Liver (tissue), 9 donors: ENCODE results near the gene SPTBN4. TPM values are rescaled to one million over a fixed set of nuclear protein-coding genes. Genes with fewer than 3 reads are reported as not detected.
"Not testable (repeated sequence)": the region's sequence is repeated elsewhere in the genome, so short reads cannot be mapped to it uniquely, and the experiment has no call there.

Experiments
- DNase-seq: peaks from one replicate; pipeline ENCODE4 v3.0.0-alpha.2; 2017; ENCODE audit warnings: low spot score
- H3K27ac ChIP-seq, 2 donors: one replicate each; pipeline ENCODE4 v1.7.0; 2013; ENCODE audit warnings: inconsistent platforms in 2 of 2, low read length in 2 of 2, control low read depth in 1 of 2, low read depth in 1 of 2, mild to moderate bottlenecking in 1 of 2
- H3K27me3 ChIP-seq, 4 donors: one replicate each; pipeline versions ENCODE4 v1.6.1 to v1.7.0; 2013; ENCODE audit warnings: low read length in 3 of 4, inconsistent platforms in 1 of 4, mild to moderate bottlenecking in 1 of 4, moderate library complexity in 1 of 4; ENCODE audit not compliant: control insufficient read depth in 4 of 4, insufficient read depth in 4 of 4
- H3K36me3 ChIP-seq, 4 donors: one replicate each; pipeline versions ENCODE4 v1.6.1 to v1.7.0; 2013; ENCODE audit warnings: low read length in 3 of 4, mild to moderate bottlenecking in 3 of 4, low read depth in 1 of 4, moderate library complexity in 1 of 4; ENCODE audit not compliant: control insufficient read depth in 4 of 4, insufficient read depth in 3 of 4
- H3K4me1 ChIP-seq, 4 donors: one replicate each; pipeline versions ENCODE4 v1.6.1 to v1.7.0; 2013; ENCODE audit warnings: low read length in 3 of 4, mild to moderate bottlenecking in 3 of 4, moderate library complexity in 1 of 4; ENCODE audit not compliant: control insufficient read depth in 4 of 4, insufficient read depth in 4 of 4
- H3K4me3 ChIP-seq, 3 donors: one replicate each; pipeline versions ENCODE4 v1.6.1 to v1.7.0; 2013; ENCODE audit warnings: low read length in 3 of 3, control low read depth in 1 of 3, low read depth in 1 of 3, mild to moderate bottlenecking in 1 of 3
- H3K9ac ChIP-seq, 2 donors: one replicate each; pipeline ENCODE4 v1.7.0; 2013; ENCODE audit warnings: low read length in 2 of 2, mild to moderate bottlenecking in 2 of 2, moderate library complexity in 2 of 2, control low read depth in 1 of 2, low read depth in 1 of 2
- H3K9me3 ChIP-seq, 4 donors: one replicate each; pipeline versions ENCODE4 v1.6.1 to v1.7.0; 2013; ENCODE audit warnings: low read length in 3 of 4; ENCODE audit not compliant: control insufficient read depth in 4 of 4
- ATF3 ChIP-seq: IDR thresholded peaks from 2 replicates; pipeline ENCODE4 v1.6.1; 2016; ENCODE audit warnings: antibody characterized with exemption
- EGR1 ChIP-seq, 2 donors: IDR thresholded peaks; 2 replicates each; pipeline ENCODE4 v1.6.1; 2016 to 2018; ENCODE audit warnings: antibody characterized with exemption in 2 of 2, low read depth in 2 of 2
- FOXA1 ChIP-seq: IDR thresholded peaks from 2 replicates; pipeline ENCODE4 v1.6.1; 2016; ENCODE audit warnings: antibody characterized with exemption
- FOXA2 ChIP-seq: IDR thresholded peaks from 2 replicates; pipeline ENCODE4 v1.6.1; 2016; ENCODE audit warnings: antibody characterized with exemption
- HNF4A ChIP-seq, 2 donors: conservative IDR thresholded peaks; 2 replicates each; pipeline ENCODE4 v1.6.1; 2016; ENCODE audit warnings: antibody characterized with exemption in 2 of 2, mild to moderate bottlenecking in 2 of 2
- HNF4G ChIP-seq: IDR thresholded peaks from 2 replicates; pipeline ENCODE4 v1.6.1; 2016; ENCODE audit warnings: antibody characterized with exemption
- JUND ChIP-seq, 2 donors: IDR thresholded peaks; 2 replicates each; pipeline ENCODE4 v1.6.1; 2016; ENCODE audit warnings: antibody characterized with exemption in 2 of 2
- NR2F2 ChIP-seq: IDR thresholded peaks from 2 replicates; pipeline ENCODE4 v1.6.1; 2016; ENCODE audit warnings: antibody characterized with exemption
- RAD21 ChIP-seq, 2 donors: IDR thresholded peaks; 2 replicates each; pipeline ENCODE4 v1.6.1; 2016; ENCODE audit warnings: antibody characterized with exemption in 2 of 2, mild to moderate bottlenecking in 2 of 2
- RXRA ChIP-seq, 2 donors: IDR thresholded peaks; 2 replicates each; pipeline ENCODE4 v1.6.1; 2017 to 2018; ENCODE audit warnings: antibody characterized with exemption in 2 of 2, mild to moderate bottlenecking in 1 of 2
- SP1 ChIP-seq: IDR thresholded peaks from 2 replicates; pipeline ENCODE4 v1.6.1; 2018; ENCODE audit warnings: antibody characterized with exemption, mild to moderate bottlenecking
- TAF1 ChIP-seq: conservative IDR thresholded peaks from 2 replicates; pipeline ENCODE4 v1.6.1; 2016; ENCODE audit warnings: antibody characterized with exemption, mild to moderate bottlenecking
- YY1 ChIP-seq: IDR thresholded peaks from 2 replicates; pipeline ENCODE4 v1.6.1; 2016; ENCODE audit warnings: antibody characterized with exemption, mild to moderate bottlenecking
- ZBTB33 ChIP-seq: IDR thresholded peaks from 2 replicates; pipeline ENCODE4 v1.6.1; 2016; ENCODE audit warnings: antibody characterized with exemption
- WGBS: extraction: QIAGEN DNeasy Blood & Tissue Kit; methylation state at CpG from one replicate; pipeline ENCODE4 v1.1.7; 2013; 5-methylcytosine and 5-hydroxymethylcytosine counted together
- polyA plus RNA-seq, 2 donors: library from polyadenylated mRNA; stranded (reverse) in 1 of 2; unstranded in 1 of 2; fragments of 200-250 nt in 1 of 2; fragments of >200 nt in 1 of 2; fragmentation: Nextera tagmentation in 1 of 2; extraction: Ambion mirVana in 1 of 2; gene quantifications; one replicate each; pipeline versions ENCODE4 v1.2.1 to v1.2.3, GENCODE V29; 2013 to 2015
- total RNA-seq, 2 donors: library from RNA; depleted of rRNA; stranded (reverse); fragments of >200 nt; gene quantifications; one replicate each; pipeline ENCODE4 v1.2.3, GENCODE V29; 2014
- TF ChIP-seq, protein P1 (sequence below): IDR thresholded peaks from 2 replicates; pipeline ENCODE4 v1.6.1; 2016; ENCODE audit warnings: antibody characterized with exemption
- TF ChIP-seq, protein P2 (sequence below): fragments of 150-350 bp; IDR thresholded peaks from 2 replicates; pipeline ENCODE4 v1.5.1; 2017; ENCODE audit warnings: improper control_type of control experiment, low read depth, low read length; ENCODE audit not compliant: missing input control
- donor health status: healthy.
- donor health status: healthy.
- donor health status: healthy.
- donor health status: healthy.
- donor health status: healthy.

Gene SPTBN4
- total and polyA plus RNA-seq, 4 donors = 0.13 to 1.1 (median 0.62) TPM

GRCh38 chr19:40543029-40543597 lies 76.3 kb downstream of the SPTBN4 start:
- DNase-seq = no peak
- Histone ChIP-seq H3K4me1 (no peaks in the 10 kb centered on the region), H3K4me3 (no peak overlapping the region), H3K9ac (no peak overlapping the region), H3K9me3 (no peaks in the 10 kb centered on the region), H3K27me3 (no peaks in the 10 kb centered on the region), H3K27ac (no peak overlapping the region), H3K36me3 (no peaks in the 10 kb centered on the region)
- no peak for TF ChIP-seq RAD21 (IDR thresholded peaks at IDR 0.05)
- no peak for TF ChIP-seq ATF3
- no peak for TF ChIP-seq HNF4G
- no peak for TF ChIP-seq YY1
- no peak for TF ChIP-seq ZBTB33
- TF ChIP-seq, protein P1, sequence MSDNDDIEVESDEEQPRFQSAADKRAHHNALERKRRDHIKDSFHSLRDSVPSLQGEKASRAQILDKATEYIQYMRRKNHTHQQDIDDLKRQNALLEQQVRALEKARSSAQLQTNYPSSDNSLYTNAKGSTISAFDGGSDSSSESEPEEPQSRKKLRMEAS = no peak
- TF ChIP-seq FOXA1 = no peak
- TF ChIP-seq SP1 = no peak
- no peak for TF ChIP-seq HNF4A (conservative IDR thresholded peaks at IDR 0.05)
- TF ChIP-seq JUND (IDR thresholded peaks at IDR 0.05) = no peak
- no peak for TF ChIP-seq NR2F2
- TF ChIP-seq EGR1 (IDR thresholded peaks at IDR 0.05; ENCODE audit: low read depth in 2 of 2) = no peak
- TF ChIP-seq RXRA (IDR thresholded peaks at IDR 0.05) = no peak
- no peak for TF ChIP-seq FOXA2
- TF ChIP-seq TAF1 = no peak
- TF ChIP-seq, protein P2, sequence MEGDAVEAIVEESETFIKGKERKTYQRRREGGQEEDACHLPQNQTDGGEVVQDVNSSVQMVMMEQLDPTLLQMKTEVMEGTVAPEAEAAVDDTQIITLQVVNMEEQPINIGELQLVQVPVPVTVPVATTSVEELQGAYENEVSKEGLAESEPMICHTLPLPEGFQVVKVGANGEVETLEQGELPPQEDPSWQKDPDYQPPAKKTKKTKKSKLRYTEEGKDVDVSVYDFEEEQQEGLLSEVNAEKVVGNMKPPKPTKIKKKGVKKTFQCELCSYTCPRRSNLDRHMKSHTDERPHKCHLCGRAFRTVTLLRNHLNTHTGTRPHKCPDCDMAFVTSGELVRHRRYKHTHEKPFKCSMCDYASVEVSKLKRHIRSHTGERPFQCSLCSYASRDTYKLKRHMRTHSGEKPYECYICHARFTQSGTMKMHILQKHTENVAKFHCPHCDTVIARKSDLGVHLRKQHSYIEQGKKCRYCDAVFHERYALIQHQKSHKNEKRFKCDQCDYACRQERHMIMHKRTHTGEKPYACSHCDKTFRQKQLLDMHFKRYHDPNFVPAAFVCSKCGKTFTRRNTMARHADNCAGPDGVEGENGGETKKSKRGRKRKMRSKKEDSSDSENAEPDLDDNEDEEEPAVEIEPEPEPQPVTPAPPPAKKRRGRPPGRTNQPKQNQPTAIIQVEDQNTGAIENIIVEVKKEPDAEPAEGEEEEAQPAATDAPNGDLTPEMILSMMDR = no peak
- WGBS = 91% methylated on average over 6 of the region's 6 CpGs

- not testable (repeated sequence) for DNase-seq, H3K27ac ChIP-seq, H3K4me3 ChIP-seq, H3K9me3 ChIP-seq, H3K27me3 ChIP-seq, H3K9ac ChIP-seq, H3K4me1 ChIP-seq, H3K36me3 ChIP-seq
- 80% methylated on average over 3 of the region's 3 CpGs for WGBS
Measured at GRCh38 chr19:40546153-40546841, 79.5 kb downstream of the SPTBN4 start.

DNA sequence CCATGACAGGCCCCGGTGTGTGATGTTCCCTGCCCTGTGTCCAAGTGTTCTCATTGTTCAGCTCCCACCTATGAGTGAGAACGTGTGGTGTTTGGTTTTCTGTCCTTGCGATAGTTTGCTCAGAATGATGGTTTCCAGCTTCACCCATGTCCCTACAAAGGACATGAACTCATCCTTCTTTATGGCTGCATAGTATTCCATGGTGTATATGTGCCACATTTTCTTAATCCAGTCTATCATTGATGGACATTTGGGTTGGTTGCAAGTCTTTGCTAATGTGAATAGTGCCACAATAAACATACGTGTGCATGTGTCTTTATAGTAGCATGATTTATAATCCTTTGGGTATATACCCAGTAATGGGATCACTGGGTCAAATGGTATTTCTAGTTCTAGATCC lies 80.4 kb downstream of the SPTBN4 start:
- not testable (repeated sequence) for H3K9me3 ChIP-seq, H3K36me3 ChIP-seq, H3K27ac ChIP-seq, H3K9ac ChIP-seq, H3K4me3 ChIP-seq, H3K27me3 ChIP-seq, H3K4me1 ChIP-seq, DNase-seq
- WGBS = 80% methylated on average over 4 of the region's 4 CpGs
